Central memory CD4-positive, alpha-beta T cell (primary cell): ENCODE results near the gene WDR77.

Source experiments
- DNase-seq: peaks from one replicate; pipeline ENCODE4 v3.0.0; 2022

WDR77 gene

DNA sequence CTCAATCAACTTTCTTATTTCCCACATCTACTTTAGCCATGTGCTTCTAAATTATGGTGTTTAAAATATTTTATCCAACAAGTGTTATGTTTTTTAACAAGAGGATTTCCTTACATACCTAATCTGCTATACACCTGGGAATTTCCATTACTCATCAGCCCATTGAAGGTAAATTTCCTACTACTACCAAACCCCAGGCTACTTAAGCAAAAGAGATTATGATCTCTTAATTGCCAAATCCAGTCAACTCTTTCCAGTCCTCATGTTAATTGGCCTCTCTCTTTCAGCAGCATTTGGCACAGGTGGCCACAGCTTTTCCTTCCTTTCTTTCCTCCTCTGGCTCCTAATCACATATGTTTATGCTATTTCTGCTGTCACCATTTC, 19.7 kb upstream of the WDR77 start:
- no peak for DNase-seq

GRCh38 chr1:111467865-111468716, 19.0 kb upstream of the WDR77 start:
- no peak for DNase-seq

GRCh38 chr1:111466480-111466879, 17.4 kb upstream of the WDR77 start:
- no peak for DNase-seq

DNA sequence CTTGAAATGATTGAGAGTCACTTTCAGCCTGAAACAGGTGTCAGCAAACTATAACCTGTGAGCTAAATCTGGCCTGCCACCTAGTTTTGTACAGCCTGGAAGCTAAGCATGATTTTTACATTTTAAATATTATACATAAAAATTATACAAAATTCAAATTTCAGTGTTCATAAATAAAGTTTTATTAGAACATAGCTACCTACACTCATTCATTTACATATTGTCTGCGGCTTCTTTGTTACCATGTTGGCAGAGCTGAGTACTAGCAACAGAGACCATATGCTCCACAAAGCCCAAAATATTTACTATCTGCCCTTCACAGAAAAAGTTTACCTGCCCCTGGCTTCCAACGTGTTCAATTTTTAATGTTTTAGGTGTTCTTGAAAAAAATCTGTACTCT, 16.7 kb upstream of the WDR77 start:
- no peak for DNase-seq

DNA sequence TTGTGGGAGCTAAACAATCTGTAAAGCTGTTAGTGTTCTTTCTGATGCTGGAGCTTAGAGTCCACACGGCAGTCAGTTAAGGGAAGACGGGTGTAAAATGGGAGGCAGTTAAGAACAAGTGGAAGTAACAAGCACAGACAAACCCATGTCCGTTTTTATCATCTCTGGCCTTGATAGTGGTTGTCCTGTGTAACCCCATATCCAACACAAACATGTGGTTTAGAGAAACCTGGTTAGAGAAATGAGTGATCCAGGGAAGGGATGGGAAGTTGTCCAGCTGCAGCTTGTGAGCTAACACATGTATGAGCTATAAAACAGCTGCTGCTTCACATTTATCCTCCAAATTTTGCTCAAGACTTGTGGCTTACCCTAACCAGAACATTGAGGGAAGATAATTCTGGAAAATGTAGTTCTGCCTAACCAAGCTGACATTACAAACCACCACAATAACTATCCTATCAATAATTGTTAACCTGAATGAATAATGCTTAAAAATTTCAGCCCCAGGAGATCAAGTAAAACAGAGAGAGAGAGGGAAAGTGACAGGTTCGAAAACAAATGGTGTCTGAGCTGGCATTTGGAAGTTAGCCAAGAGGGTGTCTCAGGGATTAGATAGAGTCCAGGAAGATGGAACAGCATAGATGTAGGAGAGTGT, 14.1 kb upstream of the WDR77 start:
- no peak for DNase-seq

- no peak for DNase-seq
These were observed 13.4 kb upstream of the WDR77 start for GRCh38 chr1:111462370-111463028.

DNA sequence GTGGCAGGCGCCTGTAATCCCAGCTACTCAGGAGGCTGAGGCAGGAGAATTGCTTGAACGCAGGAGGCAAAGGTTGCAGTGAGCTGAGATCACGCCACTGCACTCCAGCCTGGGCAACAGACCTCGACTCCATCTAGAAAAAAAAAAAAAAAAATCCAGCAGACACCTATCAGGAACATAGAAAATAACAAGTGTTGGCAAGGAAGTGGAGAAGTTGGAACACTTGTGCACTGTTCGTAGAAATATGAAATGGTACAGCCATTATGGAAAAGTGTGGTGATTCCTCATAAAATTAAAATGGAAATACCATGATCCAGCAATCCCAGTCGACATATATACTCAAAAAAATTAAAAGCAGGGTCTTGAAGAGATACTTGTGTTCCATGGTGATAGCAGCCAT, 12.7 kb upstream of the WDR77 start:
- no peak for DNase-seq

- no peak for DNase-seq
These were observed 6.6 kb upstream of the WDR77 start for GRCh38 chr1:111455642-111456031.

- DNase-seq, result no peak
These were observed 6.0 kb upstream of the WDR77 start for GRCh38 chr1:111454859-111455641.

- DNase-seq, result no peak
These were observed 4.7 kb upstream of the WDR77 start for GRCh38 chr1:111453706-111454105.

DNA sequence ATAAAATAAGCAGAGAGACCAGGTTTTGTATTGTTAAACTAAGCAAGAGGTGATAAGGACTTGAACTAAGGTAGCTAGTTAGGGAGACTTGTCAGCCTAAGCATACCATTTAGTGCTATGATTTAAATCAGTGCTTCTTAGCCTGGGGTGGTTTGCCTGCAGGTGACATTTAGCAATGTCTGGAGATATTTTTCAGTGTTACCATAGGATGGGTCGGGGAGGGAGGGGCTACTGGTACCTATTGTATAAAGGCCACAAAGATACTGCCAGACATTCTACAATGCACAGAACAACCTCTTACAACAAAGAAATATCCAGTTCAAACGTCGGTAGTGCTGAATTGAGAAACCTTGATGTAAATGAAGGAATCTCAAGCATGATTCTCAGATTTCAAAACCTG, 3.5 kb upstream of the WDR77 start:
- DNase-seq, result no peak

DNA sequence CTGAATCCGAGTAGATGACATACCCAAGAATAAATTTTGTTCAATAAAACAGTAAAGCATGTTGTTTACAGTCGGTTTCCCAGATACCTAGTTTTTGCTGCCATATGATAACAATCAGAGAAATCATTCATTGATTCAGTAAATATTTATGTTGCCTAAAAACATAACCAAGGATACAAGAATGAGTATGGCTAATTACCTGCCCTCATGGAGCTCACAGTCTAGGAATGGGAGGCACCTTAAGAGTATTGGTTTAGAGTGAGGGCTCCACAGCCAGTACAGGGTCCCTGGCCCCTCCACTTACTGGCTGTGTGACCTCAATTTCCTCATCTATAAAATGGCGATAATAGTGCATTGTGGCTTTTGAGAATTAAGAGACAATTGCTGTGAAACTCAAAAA, 1.1 kb upstream of the WDR77 start:
- no peak for DNase-seq

DNA sequence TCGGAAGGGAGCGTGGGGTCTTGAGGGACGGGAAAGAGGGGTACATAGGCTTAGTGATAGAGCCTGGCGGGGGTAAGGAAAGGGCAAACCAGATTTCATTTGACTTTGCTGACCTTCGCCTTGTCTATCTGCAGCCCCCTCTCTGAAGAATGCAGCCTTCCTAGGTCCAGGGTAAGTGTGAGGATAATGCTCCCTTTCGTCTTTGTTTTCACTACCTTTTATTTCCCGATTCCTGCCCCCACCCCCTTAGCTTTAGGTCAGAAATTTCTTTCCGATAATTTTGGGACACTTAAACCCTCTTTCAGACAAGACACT, 604 bp upstream of the WDR77 start:
- DNase-seq, result no peak

DNA sequence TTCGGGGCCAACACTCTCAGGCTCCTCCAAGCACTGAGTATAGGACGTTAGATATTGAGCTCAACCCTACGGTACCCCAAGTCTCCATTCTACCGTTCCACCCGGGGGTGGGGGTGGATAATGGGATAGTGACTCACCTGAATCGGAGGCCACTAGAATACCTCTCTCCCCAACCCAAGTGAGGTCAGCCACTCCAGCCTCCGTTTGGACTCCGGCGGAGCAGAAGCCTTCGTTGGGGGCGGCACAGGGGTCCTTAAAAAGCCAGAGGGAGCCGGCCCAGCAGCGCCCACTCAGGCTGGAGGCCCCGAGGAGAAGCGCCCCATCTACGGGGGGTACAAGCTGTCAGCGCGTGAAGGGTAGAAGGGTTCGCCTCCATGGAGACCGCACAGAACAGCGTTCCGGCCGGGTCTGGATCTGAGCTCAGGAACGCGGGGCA, 556 bp downstream of the WDR77 start:
- no peak for DNase-seq

- no peak for DNase-seq
These were observed 1.8 kb downstream of the WDR77 start for GRCh38 chr1:111446967-111447892.

DNA sequence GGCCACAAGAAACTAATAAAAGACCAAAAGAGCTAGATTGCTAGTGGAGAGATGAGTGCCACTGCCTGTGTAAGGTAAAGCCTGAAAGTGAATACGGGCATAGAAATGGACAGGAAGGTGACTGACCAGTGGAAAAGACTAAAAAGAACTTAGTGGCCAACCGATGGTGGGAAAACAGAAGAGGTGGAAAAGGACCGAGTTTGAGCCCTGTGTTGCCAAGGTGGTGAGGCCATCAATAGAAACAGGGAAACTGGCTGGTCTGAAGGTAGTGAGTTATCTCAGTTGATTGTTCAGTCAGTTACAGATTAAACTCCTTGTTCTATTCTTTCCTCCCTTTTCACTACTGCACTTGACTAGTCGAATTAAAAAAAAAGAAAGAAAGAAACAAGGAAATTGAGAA, 2.5 kb downstream of the WDR77 start:
- DNase-seq, result no peak

GRCh38 chr1:111444031-111444430, 5.0 kb downstream of the WDR77 start:
- DNase-seq, result no peak

DNA sequence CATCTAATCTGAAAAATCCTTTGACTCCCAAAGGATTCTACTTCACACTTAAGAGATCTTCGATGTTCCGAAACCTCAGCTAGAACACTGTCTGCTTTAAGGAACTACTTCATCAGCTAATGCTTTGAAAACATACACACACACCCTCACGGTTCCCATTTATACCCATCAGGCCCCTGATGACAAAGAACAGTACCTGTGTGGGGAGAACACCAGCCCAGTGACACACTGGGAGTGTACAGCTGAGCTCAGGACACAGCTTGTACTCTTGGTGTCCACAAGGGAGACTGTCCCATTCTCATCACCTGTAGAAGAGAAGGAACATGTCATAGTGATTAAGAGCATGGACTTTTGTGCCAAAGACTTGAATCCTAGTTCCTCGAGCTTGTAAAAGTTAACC, 6.6 kb downstream of the WDR77 start:
- no peak for DNase-seq

DNA sequence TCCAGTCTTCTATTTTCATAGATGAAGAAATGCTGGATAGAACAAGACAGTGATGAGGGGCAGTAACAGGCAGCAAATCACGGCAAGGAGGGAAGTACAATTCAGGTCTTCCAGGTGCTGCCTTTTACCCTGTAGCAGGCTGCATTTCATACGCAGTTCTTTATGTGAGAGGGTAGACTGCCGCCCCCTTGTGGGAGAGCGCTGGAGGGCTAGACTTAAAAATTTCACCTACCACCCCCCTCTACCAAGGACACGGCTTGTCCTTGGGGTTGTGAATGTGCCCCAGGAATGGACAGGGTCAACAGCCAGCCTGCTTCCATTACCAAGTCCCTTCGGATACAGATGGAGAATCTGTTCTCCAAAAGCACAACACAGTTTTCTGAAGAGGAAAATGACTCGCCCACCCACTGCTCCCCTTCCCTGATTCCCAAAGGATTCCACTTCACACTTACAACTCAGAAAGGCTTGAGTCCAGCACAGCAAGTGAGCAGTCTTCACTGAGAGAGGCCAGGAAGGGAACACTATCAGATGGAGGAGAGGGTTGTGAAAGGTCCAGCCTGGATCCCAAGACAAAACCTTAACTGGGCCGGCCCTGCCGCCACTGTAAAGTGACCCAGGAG, 7.4 kb downstream of the WDR77 start:
- peak; percentile 62 for DNase-seq

- no peak for DNase-seq
These were observed 9.3 kb downstream of the WDR77 start for GRCh38 chr1:111439461-111440351.

DNA sequence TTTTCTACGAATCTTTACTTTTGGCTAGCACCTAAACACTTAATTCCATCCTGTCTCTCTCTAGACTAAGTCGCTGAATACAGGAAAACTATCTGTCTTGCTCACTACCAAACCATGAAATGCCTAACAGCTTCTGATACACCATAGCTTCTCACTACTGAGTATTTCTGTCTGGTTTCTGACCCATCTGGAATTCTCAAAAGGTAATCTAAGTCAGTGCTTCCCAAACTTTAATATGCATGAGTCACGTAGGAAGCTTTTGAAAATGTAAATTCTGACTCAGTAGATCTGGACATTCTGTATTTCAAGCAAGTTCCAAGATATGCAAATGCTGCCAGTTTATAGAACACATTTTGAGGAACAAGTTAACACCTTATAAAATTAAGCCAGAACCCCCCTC, 12.3 kb downstream of the WDR77 start:
- DNase-seq, result no peak
